NOMO-1 (cell line): ENCODE measurements around the gene GAS2L2.

Experiments used
- DNase-seq, 2 experiments: peaks; one replicate each; lab custom pipeline; 2025; ENCODE audit not compliant: unreplicated experiment in 2 of 2; lab: John Stamatoyannopoulos, UW

Gene GAS2L2

DNA sequence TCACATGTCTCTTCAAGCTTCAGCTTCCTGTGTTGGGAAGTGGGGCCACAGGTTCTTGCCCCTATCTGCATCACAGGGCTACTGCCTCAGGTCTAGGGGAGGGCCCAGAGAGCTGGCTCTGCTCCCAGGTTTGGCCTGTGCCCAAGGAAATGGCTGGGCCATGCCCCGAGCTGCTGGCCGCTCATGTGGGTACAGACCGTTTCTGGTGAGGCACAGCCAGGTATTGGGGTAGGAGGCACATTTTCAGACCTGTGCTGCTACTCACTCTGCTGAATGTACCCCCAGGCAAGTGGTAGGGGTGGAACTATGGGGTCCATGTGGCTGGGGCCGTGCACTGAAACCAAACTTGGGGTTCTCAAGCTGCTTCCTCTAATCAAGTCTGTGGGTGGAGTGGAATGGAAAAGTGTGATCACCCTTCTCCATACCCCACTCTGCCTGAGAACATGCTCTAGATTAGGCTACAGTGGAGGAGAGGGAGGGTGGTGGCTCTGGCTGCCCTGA lies 4.6 kb downstream of the GAS2L2 start:
- DNase-seq: no peak

DNA sequence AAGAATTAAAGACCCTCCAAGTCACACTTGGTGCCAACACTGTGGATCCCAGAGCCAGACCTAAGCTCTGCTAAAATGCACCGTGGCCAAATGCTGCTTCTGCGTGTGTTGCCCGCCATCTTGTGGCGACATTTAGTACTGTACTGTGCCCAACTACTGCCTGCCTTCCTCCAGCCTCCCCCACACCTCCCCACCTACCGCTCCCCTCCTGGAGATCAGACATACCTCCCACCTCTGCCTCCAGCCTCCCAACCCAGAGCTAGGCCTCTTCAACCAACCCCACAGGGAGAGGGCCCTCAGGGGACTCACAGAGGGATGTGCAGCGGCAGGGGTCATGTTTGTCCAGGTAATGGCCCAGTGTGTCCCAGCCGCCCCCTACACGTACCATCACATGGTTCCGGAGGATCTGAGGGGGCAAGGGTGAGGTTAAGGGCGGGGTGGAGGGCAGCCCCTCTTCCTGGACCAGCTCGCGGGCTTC lies 5.5 kb downstream of the GAS2L2 start:
- DNase-seq: peak; percentile 57 to 63

DNA sequence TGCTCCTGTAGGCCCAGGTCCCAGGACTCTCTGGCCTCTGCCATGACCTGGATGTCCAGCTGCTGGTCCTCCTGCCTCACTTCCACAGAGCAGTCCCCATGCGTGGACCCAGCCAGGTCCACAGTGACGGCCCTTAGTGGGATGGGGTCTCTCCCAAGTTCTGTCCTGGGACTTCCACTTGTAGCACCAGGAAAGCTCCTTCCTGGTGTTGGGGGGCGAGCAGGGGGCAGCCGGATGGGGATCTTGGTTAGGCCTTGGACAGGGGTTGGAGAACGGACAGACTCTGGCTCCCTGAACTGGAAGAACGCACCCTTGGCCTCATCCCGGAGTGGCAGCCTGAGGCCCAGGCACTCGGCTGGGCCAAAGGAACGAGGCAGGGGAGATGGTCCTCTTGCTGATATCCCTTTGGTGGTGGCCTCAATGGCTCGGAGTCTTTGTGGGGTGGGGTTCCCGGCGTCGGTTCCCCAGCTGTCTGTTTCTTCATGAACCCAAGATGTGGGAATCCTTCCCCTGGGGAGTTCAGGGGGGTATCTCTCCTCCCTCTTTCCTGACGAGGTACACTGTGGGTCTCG lies 7.2 kb downstream of the GAS2L2 start:
- DNase-seq: no peak

DNA sequence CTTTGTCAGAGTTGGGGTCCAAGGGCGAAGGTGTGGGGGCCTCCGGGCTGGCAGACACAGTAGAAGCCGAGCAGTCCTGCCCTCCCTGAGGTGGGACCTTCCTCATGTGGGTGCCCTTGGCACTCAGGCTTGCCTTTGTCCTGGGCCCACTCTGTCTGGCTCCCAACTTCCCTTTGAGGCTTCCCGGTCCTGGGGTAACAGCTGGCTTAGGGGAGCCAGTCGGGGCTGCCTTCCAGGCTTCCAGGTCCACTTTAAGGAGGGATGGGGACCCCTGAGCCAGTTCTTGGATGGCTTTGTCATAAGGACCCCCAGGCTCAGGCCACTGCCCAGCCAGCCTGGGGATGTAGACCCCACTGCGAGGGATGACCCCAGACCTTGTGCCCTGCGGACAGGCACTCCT lies 7.8 kb downstream of the GAS2L2 start:
- DNase-seq: no peak

DNA sequence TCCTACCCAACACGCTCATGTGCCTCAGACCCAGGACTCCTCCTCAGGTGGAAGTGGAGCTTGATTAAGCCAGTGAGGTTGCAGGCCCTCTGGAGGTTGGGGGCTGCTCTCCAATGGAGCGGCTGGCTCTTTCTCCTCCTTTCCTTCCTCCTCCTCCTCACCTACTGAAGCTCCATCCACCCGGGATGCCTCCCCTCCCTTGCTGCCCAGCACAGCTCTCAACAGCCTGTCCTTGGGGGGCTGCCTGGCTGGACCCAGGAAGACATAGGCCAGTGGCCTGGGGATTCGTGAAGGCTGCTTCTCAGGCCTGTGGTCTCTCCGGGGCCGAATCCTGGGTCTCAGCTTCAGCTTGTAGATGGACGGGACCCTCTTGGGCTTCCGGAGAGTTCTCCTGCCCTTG lies 8.2 kb downstream of the GAS2L2 start:
- no peak for DNase-seq

DNA sequence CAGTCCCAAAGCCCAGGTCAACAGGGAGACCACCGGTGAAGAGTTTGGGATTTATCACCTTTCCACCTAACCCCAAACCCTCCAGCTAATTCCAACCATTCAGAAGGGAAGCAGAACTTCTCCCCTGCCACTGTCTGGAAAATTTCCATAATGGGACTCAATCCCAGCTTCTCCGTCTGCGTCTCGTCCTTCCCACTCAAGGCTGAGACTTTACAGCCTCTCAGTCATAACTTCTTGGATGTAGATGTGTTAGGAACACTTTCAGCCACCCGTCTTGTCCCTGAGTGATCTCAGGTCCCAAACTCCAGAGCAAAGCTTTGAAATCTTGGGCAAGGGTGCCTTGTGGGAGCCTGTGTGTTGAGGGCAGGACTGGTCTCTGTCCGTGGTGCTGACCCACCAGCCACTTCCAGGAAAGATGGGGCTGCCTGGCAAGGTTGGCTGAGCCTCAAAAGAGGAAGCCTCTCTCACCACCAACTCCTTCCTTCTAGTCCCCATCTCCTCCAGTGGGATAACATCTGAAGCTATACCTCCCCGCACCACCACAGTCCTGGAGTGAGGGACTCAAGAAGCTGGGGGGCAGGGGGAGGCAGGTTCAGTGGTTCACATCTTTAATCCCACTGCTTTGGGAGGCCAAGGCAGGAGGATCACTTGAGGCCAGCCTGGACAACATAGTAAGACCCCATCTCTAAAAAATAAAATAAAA lies 9.3 kb downstream of the GAS2L2 start:
- peak; percentile 26 to 50 for DNase-seq

DNA sequence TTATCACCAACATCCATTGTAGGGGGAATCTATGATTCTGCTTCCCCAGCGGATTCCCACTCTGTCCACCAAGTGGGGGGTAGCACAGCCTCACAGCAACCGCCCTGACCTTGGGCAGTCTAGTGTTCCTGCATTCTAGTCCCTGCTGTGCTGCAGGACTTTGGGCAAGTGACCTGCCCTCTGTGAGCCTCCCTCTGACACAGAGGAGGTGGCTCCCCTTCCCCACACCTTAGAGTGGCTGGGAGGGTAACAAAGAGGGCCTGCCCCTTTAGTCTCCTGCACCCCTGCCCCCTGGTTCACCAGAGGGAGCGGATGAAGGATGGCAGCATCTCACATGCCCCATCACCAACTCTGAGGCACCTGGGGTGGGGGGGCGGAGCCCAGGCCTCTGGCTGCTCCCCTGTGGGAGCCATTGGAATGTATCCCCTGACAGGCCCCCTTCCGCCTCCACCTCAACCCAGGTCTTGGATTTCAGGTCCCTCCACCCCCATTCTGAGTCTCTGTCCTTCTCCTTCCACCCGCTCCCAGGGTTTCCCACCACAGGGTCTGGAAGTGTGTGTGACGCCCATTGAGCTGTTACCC lies 10.1 kb downstream of the GAS2L2 start:
- no peak for DNase-seq

DNA sequence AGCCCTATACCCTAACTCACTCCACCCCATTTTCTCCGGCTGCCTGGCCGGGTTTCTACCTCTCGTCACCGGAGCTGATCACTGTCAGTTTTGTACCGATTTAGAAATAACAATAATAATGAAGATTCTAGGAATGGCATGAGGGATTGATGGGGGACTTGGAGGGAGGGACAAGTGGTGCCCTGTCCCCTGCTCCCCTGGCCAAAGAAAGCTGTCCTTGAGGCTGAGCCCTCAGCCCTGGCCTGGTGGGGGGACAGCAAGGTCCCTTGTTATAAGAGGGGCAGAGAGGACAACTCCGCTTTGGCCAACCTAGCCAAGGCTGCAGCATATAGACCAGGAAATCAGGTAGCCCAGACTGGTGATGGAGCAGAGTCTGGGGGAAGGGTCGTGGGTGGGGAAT lies 10.5 kb downstream of the GAS2L2 start:
- no peak for DNase-seq

DNA sequence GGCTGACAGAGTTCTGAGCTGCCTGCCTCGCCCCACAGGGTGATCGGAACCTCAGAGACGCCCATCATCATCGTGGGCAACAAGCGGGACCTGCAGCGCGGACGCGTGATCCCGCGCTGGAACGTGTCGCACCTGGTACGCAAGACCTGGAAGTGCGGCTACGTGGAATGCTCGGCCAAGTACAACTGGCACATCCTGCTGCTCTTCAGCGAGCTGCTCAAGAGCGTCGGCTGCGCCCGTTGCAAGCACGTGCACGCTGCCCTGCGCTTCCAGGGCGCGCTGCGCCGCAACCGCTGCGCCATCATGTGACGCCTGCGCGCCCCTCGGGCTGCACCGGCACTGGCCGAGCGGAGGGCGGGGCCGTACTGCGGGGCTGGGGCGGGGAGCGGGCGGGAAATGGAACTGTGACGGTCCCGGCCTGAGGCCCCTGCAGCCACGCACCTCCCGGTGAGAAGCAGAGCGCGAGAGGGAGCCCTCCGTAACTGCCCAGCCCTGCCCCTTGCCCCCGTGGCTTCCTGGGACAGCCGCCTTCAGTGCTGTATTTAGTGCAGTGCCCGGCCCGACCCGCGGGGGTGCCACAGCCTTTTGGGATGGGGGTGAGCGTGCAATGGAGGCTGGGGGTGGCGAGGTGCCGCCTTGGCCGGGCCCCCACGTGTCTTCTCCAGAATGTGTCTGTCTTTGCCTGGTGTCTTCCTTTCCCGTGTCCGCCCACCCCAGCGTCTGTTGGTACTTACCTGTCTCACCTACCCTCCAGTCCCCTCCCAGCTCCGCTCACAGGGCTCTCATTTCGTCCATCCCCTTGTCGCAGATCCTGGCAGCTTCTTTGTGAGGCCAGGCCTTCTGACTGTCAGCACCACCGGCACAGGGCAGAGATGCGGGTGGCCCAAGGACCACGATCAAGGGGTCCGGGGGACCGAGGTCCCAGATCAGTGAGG lies 11.8 kb downstream of the GAS2L2 start:
- no peak for DNase-seq

DNA sequence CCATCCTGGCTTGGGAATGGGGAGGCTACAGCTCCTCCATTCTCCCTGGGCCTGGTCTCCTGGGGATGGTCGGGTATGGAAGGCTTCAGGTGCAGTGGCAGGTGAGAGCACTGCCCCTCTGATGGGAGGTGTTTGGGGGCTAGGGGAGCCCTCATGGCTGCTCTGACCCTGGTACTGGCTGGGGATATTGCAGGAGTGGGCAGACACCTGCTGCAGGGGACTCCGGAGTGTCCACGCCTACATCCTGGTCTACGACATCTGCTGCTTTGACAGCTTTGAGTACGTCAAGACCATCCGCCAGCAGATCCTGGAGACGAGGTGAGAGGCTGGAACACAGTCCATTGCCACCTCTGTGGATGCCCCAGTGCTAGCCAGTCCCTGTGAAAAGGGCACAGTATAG lies 12.8 kb downstream of the GAS2L2 start:
- no peak for DNase-seq

DNA sequence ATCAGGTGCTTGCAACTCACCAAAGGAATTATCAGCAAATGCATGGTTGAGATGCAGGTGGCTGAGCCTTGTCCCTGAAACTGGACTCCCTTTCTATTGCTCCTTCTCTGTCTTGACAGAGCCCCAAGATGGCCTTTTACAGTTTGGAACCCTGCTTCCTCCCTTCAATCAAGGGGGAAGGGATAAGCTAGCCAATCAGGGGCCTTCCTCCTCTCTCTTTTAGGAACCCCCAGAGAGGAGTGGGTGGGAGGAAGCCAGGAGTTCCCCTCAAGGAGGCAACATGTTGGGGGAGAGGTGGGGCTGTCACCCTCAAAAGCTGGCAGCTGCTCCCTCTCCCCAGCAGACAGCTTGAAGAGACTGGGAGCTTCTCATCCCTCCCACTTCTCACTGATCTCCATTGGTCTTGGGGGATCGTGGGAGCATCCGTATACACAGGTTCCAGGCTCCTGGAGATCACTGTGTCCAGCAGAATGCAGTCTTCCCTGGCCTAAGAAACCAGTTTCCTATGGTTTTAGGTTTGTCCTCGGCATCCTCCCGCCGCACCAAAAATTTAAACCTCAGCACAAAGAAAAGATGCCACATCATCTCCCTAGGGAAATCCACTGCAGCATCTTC lies 14.4 kb downstream of the GAS2L2 start:
- no peak for DNase-seq

DNA sequence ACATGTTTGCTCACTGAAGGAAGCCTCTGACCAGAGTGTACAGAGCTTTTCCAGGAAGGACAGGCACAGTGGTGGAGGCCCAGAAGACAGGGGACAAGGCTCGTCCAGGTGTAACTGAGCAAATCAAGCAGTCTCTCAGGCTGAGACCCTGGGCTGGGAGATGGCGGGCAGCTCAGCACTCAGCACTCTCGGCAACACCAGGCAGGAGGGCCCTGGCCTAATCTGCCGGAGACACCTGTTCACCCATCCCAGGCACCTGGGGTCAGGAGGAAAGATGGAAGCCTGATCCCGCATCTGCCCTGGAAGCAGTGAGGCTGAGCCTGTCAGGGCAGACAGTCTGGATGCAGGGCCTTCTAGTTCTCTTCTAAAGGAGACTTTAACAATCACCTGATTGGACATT lies 16.8 kb downstream of the GAS2L2 start:
- DNase-seq: no peak

DNA sequence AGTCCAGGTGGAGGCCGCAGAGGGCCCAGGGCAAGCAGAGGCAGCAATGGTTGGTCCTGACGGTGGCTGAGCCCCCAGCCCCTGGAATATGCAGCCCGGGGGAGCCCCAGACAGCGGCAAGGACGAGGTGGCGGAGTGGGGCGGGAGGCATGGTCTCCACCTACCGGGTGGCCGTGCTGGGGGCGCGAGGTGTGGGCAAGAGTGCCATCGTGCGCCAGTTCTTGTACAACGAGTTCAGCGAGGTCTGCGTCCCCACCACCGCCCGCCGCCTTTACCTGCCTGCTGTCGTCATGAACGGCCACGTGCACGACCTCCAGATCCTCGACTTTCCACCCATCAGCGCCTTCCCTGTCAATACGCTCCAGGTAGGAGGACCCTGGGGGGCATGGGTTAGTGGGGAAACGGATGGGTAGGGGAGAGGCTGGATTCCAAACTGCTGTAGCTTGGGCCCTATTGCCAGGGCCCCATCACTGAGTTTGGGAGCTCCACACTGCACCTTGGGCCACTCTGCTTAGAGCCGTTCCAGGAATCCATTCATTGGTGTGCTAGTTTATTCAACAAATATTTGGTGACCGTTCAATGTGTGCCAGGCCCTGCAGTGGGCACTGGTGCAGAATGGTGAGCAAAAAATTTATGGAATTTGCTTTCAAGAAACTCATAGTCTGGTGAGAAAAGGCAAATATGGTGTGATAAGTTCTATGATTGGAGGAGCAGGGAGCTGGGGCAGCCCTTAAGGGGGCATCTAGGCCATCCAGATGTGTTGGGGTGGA lies 17.8 kb downstream of the GAS2L2 start:
- no peak for DNase-seq

DNA sequence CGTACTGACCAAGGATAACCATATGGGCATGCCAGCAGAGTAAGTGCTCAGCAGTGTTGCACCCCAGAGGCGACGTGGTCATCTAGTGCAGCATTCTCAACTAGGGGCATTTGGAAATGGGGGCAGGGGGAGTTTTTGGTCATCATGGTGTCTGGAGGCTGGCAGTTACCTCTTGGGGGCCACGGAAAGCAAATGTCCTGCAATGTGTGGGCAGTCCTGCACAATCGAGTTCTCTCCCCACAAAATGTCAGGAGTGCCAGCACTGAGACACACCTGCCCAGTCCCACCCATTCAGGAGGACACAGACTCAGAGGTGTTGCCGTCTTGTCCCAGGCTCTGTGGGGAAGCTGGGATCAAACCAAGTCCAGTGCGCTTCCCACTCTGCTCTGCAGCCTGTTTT lies 18.6 kb downstream of the GAS2L2 start:
- no peak for DNase-seq

DNA sequence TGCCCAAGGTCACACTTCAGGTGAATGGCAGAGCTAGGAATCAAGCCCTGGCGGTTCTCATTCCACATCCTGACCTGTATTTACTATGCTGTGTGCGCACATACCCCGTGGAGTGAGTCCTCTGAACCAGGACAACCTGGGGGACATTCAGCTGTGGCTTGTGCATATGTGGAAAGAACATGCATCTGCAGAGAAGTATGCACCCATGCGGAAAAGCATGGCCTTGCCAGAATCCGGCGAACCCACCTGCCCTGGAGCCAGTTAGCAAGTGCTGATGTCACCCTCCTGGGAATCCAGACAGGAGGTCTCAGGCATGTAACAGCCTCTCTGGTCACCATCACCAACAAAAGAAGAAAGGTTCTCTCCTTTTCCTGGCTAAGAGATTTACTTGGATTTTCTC lies 19.7 kb downstream of the GAS2L2 start:
- no peak for DNase-seq

DNA sequence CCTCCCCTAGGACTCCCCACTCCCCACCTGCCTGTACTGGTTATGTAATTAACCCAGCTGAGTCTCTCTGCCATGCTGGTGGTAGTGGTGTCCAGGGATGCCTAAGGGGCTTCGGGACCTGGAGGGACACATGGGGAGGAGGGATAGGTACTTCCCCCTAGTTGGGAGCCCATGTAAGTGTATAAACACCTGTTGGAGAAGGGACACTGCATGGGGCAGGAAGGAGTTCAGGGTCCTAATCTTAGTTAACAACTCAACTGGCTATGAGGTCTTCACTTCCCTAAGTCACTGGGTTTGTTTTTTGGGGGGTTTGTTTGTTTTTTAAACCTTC lies 20.3 kb downstream of the GAS2L2 start:
- no peak for DNase-seq

DNA sequence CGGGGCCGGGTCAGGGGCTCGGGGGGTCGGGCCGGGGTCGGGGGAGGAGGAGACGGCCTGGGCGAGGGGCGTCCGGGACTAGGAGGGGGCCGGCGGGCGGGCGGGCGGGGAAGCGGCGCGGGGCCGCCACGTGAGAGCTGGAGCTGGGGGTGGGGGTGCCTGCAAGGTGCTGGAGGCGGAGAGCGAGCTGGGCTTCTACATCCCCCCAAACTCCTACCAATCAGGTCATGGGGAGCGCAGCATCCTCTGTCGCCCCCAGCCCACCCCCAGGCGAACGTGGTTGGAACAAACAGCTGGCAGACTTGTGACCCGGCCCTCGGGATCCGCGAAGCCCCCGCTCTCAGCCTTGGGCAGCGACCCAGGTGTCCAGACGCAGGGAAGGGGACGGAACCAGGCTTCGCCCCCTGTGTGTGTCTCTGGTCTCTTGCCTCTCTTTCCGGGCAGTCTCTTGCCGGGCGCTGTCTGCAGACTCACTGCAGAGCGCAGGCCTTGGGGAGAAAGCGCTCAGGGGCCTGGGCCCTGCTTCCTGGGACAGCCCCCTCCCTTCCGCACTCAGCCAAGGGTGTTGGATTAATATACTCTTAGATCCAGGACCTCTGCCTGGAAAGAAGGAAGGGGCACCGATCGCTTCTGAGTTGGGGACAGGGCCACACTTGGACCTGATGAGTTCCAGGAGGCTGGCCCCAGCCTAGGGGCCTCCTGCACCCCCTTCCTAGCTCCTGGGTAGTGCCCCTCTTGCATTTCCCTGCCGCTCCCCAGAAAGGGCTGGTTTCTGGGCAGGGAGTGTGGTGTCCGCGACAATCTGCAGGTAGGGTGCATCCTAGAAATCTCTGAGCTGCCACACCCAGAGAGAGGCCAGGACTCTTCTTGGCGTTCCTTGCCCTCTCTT lies 20.9 kb downstream of the GAS2L2 start:
- no peak for DNase-seq

DNA sequence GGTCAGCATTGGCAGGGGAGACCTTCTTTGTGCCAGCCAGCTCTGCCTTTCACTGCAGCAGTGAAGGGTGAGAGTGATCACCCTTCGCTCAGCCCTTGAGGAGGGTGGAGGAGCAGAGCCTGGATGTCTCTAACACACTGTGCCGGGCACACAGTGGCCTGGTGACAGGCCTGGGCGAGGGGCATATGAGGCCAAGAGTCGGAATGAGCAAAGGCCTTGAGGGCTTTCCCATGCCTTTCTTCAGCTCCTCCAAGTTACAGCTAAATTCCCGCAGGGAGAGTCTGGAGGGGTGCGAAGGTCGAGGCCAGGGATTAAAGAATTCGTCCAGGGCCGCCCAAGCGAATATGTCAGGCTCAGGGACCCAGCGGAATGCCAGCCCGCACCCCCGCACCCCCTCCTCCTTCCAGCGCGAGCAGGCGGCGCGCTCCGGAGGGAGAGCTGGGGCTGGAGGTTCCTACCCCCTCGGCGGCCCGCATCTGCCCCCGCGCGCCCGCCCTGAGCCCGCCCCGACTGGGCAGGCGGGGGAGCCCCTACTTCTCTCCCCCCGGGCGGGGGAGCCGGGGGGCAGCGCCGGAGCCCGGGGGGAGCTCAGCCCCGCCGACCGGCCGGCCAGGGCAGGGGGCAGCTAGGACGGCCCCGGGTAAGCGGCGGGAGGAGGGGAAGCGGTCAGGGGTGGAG lies 21.7 kb downstream of the GAS2L2 start, which contains the start of gene RASL10B:
Gene RASL10B, plus strand, starts transcription at position 401 of the 678 bp plus-strand sequence. CDS start 3,546 bp downstream, outside the sequence.
- DNase-seq: no peak
